Ovary (tissue), 9 donors: ENCODE measurements around the gene OSM. TPM values are rescaled to one million over a fixed set of nuclear protein-coding genes. Genes with fewer than 3 reads are reported as not detected.

Experiments
- DNase-seq, 5 donors: peaks; one replicate each; pipeline ENCODE4 v3.0.0-alpha.2; 2019 to 2020
- H3K27ac ChIP-seq, 2 donors: fragments of 200-600 bp; one replicate each; pipeline versions ENCODE4 v1.5.1 to v1.8.0; 2019 to 2022
- H3K27me3 ChIP-seq: fragments of 200-600 bp; one replicate; pipeline ENCODE4 v1.8.0; 2022
- H3K36me3 ChIP-seq: fragments of 200-600 bp; sonication (generic); one replicate; pipeline ENCODE4 v1.5.1; 2019
- H3K4me1 ChIP-seq: one replicate; pipeline ENCODE4 v1.8.1; 2013; ENCODE audit warnings: mild to moderate bottlenecking, moderate library complexity; ENCODE audit not compliant: insufficient read depth
- H3K4me3 ChIP-seq: fragments of 200-600 bp; sonication (generic); one replicate; pipeline ENCODE4 v1.5.1; 2017
- H3K9me3 ChIP-seq, 2 donors: fragments of 200-600 bp in 1 of 2; sonication (generic) in 1 of 2; one replicate each; pipeline versions ENCODE4 v1.5.1 to v1.8.1; 2013 to 2019; ENCODE audit warnings: mild to moderate bottlenecking in 1 of 2, moderate library complexity in 1 of 2
- CTCF ChIP-seq, 3 donors: fragments of 450-650 bp in 2 of 3; fragments of 200-600 bp in 1 of 3; IDR thresholded peaks; one replicate each; pipeline versions ENCODE4 v1.5.1 to v1.8.0; 2016 to 2022; ENCODE audit warnings: antibody characterized with exemption in 3 of 3, mild to moderate bottlenecking in 1 of 3
- EP300 ChIP-seq: sonication (generic); formaldehyde crosslinking; IDR thresholded peaks from one replicate; pipeline ENCODE4 v1.6.1; 2017; ENCODE audit warnings: antibody characterized with exemption
- POLR2A ChIP-seq: fragments of 450-650 bp; IDR thresholded peaks from one replicate; pipeline ENCODE4 v1.6.1; 2017; ENCODE audit warnings: antibody characterized with exemption, mild to moderate bottlenecking, moderate library complexity
- WGBS, 3 donors: extraction: QIAGEN DNeasy Blood & Tissue Kit in 1 of 3; methylation state at CpG; one replicate each; pipeline versions ENCODE4 v1.1.5 to v1.1.7; 2013 to 2017; 5-methylcytosine and 5-hydroxymethylcytosine counted together
- intact Hi-C, 4 donors: fragments of 100-400 bp; cut with DNase I; formaldehyde crosslinking; loops; one replicate each; pipeline versions ENCODE4 v1.11.0 to v1.15.1; 2022 to 2023
- polyA plus RNA-seq, 2 donors: library from polyadenylated mRNA; stranded (reverse); fragments of 200-250 nt in 1 of 2; fragments of 350-450 nt in 1 of 2; fragmentation: Illumina TruSeq in 1 of 2; extraction: RNeasy Lipid Tissue Mini Kit (QIAGEN cat#74804) in 1 of 2; gene quantifications; one replicate each; pipeline ENCODE4 v1.2.3, GENCODE V29; 2013 to 2014
- total RNA-seq, 7 donors: library from RNA; depleted of rRNA in 2 of 7; stranded (reverse); fragments of >200 nt in 2 of 7; fragmentation: NEBNext Ultra II Directional in 3 of 7; extraction: Animal tissue kit (Norgen Biotek cat#: 25700) in 3 of 7; gene quantifications; one replicate each; pipeline versions ENCODE4 v1.1.0 to v1.2.4, GENCODE V29; 2016 to 2023
- donor health status: DM: no; HTN: no; CAD: no; lungs with moderate emphysema.
- donor health status: DM: no; HTN: no; CAD: no.
- donor health status: Bipolar disorder and iron deficiency.
- donor health status: DM: yes; HTN: yes; CAD: no.
- donor health status: DM: no; HTN: no; CAD: no.
- donor health status: DM: yes; HTN: yes; CAD: no.

Gene OSM
- total and polyA plus RNA-seq, 9 donors, result 0.46 to 4.5 (median 1.2) TPM; not detected in 2

DNA sequence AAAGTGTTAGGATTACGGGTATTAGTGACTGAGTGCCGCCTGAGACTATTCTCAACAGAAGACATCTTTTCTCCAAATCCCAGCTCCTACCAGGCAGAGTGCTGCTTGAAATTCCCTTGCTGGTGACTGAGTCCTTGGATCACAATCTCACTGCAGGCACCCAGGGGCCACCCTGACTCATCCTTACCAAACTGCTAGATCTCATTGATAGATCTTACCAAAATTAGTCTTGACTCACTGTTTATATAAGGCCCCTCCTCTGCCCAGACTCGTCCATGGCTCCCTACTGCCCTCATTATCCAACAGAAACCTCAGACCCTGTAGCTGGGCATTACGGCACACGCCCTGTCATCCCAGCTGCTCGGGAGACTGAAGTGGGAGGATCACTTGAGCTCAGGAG lies 45.4 kb upstream of the OSM start:
- peak overlapping the region; percentile 22 to 63 for H3K27ac ChIP-seq
- no peaks in the 10 kb centered on the region for H3K27me3 ChIP-seq
- peaks cover 46% of the 10 kb centered on the region for H3K4me1 ChIP-seq
- intact Hi-C loops, result no loop called here
- TF ChIP-seq POLR2A, result no peak
- no peak for TF ChIP-seq EP300
- TF ChIP-seq CTCF (IDR thresholded peaks at IDR 0.05), result no peak
- H3K36me3 ChIP-seq, result no peaks in the 10 kb centered on the region
- no peaks in the 10 kb centered on the region for H3K9me3 ChIP-seq
- 86 to 91% (median 90%) methylated on average over 6 of the region's 6 CpGs for WGBS, 3 donors
- DNase-seq, result no peak
- no peak overlapping the region for H3K4me3 ChIP-seq

DNA sequence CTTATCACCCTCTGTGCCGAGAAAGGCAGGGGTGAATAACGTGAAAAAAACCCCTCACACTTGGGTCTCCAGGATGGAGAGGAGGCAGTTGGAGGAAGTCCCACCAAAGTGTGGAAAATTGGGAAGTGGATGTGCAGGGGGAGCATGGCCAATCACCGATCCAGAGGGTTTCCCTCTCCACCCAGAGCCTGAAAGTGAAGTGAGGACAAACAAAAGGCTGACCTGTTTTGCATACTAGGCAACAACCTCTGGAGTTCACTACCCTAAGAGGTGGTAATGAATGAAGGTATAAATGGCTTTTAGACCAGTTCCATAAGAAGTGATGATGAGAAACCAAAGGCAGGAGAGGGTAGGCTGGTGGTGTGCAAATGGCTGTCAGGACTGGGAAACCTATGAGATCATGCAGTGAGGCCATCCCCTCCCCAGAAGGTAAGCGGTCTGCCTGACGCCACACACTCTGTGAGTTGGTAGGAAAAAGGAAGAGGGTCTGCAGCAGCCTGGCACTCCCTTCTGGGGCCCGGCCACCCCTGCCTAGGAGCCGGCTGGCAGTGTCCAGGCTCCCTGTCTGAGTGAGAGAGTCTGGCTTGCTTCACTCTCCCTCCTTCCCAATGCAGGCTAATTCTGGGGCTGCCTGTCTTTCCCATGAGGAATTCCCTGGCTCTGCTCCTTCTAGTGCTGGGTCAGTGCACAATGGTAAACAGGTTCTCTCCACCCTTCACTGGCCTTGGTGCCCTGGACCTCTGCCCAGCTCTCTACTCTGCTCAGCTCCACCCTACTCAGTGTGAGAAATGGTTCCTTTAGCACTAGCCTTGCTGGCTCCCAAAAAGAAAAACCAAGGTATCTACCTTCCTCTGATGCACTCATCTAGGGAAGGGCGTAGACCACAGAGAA lies 44.5 kb upstream of the OSM start:
- H3K9me3 ChIP-seq, result no peaks in the 10 kb centered on the region
- peak overlapping the region; percentile 63 to 77 for H3K27ac ChIP-seq
- no peak overlapping the region for H3K4me3 ChIP-seq
- no peaks in the 10 kb centered on the region for H3K27me3 ChIP-seq
- peaks cover 39% of the 10 kb centered on the region for H3K4me1 ChIP-seq
- peak; percentile 84 to 91 (median 90) for DNase-seq
- intact Hi-C loops, result no loop called here
- TF ChIP-seq CTCF (IDR thresholded peaks at IDR 0.05) (no peak), POLR2A (no peak), EP300 (no peak)
- 28 to 32% (median 31%) methylated on average over 8 of the region's 8 CpGs for WGBS, 3 donors
- H3K36me3 ChIP-seq, result no peaks in the 10 kb centered on the region

GRCh38 chr22:30309951-30310741 lies 43.5 kb upstream of the OSM start:
- H3K4me1 ChIP-seq, result peaks cover 46% of the 10 kb centered on the region
- no peaks in the 10 kb centered on the region for H3K36me3 ChIP-seq
- H3K27me3 ChIP-seq, result no peaks in the 10 kb centered on the region
- H3K9me3 ChIP-seq, result no peaks in the 10 kb centered on the region
- TF ChIP-seq CTCF (IDR thresholded peaks at IDR 0.05) (no peak), EP300 (no peak), POLR2A (no peak)
- no peak overlapping the region for H3K4me3 ChIP-seq
- intact Hi-C loops, result no loop called here
- WGBS, 3 donors, result 54 to 61% (median 60%) methylated on average over 7 of the region's 7 CpGs
- peak overlapping the region; percentile 63 to 77 for H3K27ac ChIP-seq
- peak in 1 of 5 donors; percentile 58 for DNase-seq

GRCh38 chr22:30308518-30309230 lies 42.0 kb upstream of the OSM start:
- intact Hi-C loops, result no loop called here
- DNase-seq, result no peak
- Histone ChIP-seq H3K4me1 (peaks cover 55% of the 10 kb centered on the region), H3K4me3 (no peak overlapping the region), H3K27ac (no peak overlapping the region), H3K36me3 (no peaks in the 10 kb centered on the region), H3K9me3 (no peaks in the 10 kb centered on the region), H3K27me3 (no peaks in the 10 kb centered on the region)
- WGBS, 3 donors, result 61 to 76% (median 74%) methylated on average over 5 of the region's 5 CpGs
- TF ChIP-seq EP300 (no peak), POLR2A (no peak), CTCF (IDR thresholded peaks at IDR 0.05) (no peak)
